NOMO-1 (cell line): Measurements from ENCODE around the gene KLHL24.
"Not testable (repeated sequence)": the region's sequence is repeated elsewhere in the genome, so short reads cannot be mapped to it uniquely, and the experiment has no call there.

ENCODE experiments used
- DNase-seq, 2 experiments: peaks; one replicate each; lab custom pipeline; 2025; ENCODE audit not compliant: unreplicated experiment in 2 of 2; lab: John Stamatoyannopoulos, UW

Gene KLHL24

GRCh38 chr3:183635431-183636220, at the start of gene KLHL24:
Gene KLHL24, plus strand, starts transcription at chr3:183635623. Its CDS starts 14,734 bp downstream, at chr3:183650357.
- DNase-seq = peak; percentile 97

DNA sequence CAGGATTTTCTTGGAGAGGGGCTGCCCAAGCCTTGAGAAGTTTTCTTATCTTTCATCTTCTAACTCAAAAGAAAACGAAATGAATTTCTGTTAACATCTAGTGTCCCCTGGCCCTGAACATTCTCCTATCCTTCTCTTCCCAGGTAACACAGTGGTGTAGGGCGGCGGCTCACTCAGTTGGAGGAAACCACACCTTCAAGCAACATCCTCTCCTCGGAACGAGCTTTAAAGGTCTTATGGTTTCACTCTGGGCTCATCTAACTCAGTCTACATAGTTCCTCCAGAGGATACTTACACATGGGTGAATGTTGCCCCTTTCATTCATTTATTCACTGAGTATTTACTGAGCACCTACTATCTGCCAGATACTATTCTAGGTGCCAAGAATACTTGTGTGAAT, 48.9 kb upstream of the KLHL24 start:
- DNase-seq = no peak

DNA sequence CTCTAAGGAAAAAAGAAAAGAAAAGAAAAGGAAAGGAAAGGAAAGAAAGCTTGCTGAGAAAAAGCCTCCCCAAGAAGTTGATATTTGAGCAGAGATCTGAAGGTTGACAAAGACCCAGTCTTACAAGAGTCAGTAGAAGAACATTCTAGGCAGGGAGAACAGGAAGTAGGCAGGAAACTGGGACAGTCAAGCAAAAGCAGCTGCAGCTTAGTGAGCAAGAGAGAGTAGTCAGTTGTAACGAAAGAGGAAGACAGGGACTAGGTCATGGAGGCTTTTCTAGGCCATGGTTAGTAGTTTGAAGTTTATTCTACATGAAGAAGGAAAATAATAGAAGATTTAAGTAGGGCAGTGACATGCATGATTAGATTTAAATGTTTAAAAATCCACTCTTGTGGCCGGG, 48.1 kb upstream of the KLHL24 start:
- DNase-seq = peak; percentile 61 to 93

DNA sequence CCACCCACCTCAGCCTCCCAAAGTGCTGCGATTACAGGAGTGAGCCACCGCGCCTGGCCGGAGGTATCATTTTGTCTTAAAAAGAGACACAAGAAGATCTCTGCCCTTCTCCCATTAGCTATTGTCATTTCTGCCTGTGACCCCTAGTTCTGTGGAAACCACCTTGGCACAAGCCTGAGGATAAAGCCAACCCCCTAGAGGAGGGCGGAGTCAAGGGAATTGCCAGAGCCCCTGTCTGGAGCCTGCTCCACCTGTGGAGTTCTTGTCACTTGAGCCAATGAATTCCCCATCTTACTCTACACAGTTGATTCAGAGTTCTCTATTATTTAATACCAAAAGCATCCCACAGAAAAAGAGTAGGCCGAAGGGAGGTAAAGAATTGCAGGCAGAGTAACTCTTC, 45.0 kb upstream of the KLHL24 start:
- DNase-seq = no peak

DNA sequence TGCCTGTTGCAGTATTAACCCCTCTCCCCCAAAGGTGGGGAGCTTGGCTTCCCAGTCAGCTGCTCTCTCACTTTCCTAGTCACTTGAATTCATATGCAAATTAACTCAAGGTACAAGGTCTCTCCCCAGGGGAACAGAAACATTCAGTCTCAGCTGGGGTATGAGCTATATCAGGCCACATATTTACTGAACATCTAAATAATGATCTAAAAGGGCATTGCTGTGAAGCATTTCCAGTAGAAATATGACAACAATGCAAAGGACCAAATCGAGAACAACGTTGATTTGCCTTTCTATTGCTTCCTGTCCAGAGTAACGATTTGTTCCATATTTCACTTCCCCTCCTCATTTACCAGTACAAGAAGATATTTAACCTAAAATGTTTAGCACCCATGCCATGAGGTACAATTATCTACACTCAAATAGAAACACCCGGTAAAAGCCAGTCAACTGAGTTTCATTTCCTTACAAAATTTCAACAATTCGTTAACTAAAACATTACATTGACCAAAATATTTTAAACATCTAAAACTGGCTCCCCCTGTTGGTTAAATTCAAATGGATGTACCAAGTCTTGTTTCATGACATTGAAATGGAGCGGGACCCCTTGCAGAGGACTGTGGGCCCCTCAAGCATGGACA, 43.4 kb upstream of the KLHL24 start:
- peak; percentile 75 to 92 for DNase-seq

GRCh38 chr3:183592821-183593220, 42.6 kb upstream of the KLHL24 start:
- DNase-seq = no peak

- no peak for DNase-seq
These were observed 40.8 kb upstream of the KLHL24 start for GRCh38 chr3:183594636-183595035.

GRCh38 chr3:183597959-183598358, 37.5 kb upstream of the KLHL24 start:
- no peak for DNase-seq

GRCh38 chr3:183611326-183611725, 24.1 kb upstream of the KLHL24 start:
- DNase-seq = not testable (repeated sequence)

- DNase-seq = no peak
These were observed 21.8 kb upstream of the KLHL24 start for GRCh38 chr3:183613366-183614285.

- DNase-seq = no peak
These were observed 16.9 kb upstream of the KLHL24 start for GRCh38 chr3:183618542-183618941.

- DNase-seq = no peak
These were observed 16.4 kb upstream of the KLHL24 start for GRCh38 chr3:183619010-183619409.

- no peak for DNase-seq
These were observed 15.7 kb upstream of the KLHL24 start for GRCh38 chr3:183619624-183620251.

DNA sequence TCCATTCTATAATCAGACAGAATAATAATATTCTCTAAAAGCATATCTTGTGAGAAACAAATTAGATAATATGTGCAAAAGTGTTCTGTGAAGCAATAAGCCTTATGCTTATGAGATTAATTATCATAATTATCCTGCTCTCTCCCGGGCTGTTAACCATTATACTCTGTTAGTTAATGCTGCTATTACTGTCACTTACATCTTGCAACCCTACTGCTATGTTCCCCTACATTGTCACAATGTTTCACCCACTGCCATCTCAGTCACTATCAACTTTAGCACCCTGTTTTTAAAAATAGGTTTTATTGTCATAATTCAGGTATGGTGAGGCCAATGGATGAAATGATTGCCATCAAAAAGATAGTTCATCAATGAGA, 15.2 kb upstream of the KLHL24 start:
- no peak for DNase-seq

GRCh38 chr3:183622473-183622872, 12.9 kb upstream of the KLHL24 start:
- not testable (repeated sequence) for DNase-seq

- DNase-seq = no peak
These were observed 8.4 kb upstream of the KLHL24 start for GRCh38 chr3:183626877-183627594.

DNA sequence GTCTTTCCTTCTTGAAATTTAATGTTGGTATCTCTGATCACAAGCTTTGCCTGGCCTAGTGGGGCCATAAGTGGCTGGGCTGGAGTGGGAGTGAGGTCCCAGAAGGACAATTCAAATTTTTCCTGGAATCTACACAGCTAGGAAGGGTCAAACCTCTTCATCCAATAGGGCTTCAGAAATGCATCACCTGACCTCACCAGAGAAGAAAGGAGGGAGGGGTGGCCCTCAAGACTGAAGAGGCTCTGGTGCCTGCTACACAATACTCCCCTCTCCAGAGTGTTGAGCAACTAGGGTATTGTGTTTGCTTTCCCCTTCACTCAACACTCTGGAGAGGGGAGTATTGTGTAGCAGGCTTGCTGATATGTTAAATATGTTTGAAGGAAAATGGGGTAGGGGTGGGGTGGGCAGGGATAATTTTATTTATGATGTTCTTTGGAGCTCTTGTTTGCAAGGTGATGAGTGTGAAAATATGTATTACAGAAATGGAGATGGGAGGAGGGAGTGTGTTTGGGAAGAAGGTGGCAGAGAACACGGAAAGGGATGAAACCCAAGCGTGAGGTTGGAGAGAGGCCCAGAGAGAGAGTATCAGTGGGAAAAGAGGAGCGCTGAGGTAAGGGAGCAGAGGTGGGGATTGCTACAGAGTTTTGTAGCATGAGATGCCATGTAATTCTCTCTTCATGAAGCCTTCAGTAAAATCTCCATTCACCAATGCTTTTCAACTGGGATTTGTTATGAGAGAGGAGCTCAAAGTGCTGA, 5.7 kb upstream of the KLHL24 start:
- DNase-seq = no peak

- DNase-seq = no peak
These were observed 3.7 kb upstream of the KLHL24 start for GRCh38 chr3:183631715-183632114.

DNA sequence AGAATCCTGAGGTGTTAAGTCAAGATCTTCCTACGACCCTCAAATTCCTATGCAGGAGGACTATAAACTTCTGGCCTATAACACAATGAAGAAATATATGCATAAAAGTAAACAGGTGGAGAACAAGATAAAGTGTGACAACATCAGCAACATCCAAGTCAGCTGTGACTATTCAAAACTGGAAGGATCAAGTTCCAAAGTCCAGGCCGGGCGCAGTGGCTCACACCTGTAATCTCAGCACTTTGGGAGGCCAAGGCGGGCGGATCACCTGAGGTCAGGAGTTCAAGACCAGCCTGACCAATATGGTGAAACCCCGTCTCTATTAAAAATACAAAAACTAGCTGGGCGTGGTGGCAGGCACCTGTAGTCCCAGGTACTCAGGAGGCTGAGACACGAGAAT, 2.7 kb upstream of the KLHL24 start:
- not testable (repeated sequence) for DNase-seq
